GM19438 (cell line): Measurements from ENCODE around the gene PPP1R3F.

ENCODE experiments used
- ATAC-seq: cut with Tn5 transposase; IDR thresholded peaks from one replicate; pipeline ENCODE4 v1.9.1; 2021; ENCODE audit warnings: low read depth; ENCODE audit not compliant: unreplicated experiment

PPP1R3F gene, protein sequence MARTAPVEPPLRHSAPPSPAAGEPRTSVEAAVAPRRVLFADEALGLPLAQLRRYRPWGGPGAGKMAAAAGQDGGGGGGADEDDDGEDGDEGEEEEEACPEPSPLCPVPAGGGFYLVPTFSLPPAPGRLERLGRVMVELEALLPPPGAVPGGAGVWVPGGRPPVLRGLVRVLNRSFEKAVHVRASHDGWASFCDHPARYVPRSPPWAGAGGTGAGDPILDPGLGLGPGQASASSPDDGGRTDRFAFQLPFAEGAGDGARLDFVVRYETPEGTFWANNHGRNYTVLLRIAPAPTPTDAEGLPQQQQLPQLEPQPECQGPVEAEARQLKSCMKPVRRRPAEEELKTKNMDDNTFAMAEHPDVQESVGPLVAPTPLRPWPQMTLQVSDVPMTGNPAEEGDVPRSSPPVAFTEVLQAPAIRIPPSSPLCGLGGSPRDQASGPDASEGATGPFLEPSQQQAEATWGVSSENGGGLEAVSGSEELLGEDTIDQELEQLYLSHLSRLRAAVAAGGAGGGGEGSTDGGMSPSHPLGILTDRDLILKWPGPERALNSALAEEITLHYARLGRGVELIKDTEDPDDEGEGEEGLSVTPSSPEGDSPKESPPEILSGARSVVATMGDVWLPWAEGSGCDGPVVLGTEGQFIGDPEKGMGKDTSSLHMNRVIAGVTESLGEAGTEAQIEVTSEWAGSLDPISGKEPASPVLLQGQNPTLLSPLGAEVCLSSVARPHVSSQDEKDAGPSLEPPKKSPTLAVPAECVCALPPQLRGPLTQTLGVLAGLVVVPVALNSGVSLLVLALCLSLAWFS

DNA sequence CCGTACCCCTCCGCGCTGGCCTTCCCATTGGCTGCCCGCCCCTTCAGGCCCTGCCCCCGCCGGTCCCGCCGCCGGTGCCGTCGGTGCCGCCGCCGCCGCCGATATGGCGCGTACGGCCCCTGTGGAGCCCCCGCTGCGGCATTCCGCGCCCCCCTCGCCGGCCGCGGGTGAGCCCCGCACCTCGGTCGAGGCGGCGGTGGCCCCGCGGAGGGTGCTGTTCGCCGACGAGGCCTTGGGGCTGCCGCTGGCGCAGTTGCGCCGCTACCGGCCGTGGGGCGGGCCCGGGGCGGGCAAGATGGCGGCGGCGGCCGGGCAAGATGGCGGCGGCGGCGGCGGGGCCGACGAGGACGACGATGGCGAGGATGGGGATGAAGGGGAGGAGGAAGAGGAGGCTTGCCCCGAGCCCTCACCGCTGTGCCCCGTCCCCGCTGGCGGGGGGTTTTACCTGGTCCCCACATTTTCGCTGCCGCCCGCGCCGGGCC lies at the start of gene PPP1R3F:
Gene PPP1R3F, plus strand, starts transcription at position 27 of the 482 bp plus-strand sequence. Its CDS starts 77 bp downstream, at position 104.
- peak; percentile 8 for ATAC-seq

DNA sequence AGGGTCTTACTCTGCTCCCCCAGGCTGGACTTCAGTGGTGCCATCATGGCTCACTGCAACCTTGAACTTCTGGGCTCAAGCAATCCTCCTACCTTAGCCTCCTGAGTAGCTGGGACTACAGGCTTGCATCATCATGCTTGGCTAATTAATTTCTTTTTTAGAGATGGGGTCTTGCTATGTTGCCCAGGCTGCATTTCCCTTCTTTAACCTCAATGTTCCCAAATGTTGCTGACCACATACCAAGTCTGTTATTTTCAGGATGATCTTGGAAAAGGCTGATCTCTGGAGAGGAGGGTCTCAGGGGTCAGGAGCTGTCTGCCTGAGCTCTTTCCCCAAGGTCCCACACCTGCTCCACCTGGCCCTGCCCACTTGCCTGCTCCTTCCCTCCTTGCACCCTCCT lies 49.5 kb upstream of the PPP1R3F start:
- no peak for ATAC-seq

DNA sequence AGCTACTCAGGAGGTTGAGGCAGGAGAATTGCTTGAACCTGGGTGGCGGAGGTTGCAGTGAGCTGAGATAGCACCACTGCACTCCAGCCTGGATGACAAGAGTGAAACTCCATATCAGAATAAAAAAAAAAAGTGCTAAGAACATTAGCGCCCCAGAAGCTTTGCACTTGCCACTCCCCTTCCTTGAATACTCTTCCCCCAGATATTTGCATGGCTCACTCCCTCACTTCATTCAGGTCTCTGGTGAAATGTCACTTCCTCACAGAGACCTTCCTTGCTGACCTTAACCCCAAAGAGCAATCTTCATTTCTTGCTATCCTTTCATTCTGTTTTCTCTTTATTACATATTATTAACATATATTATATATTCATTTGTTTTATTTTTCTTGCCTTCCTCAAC lies 47.7 kb upstream of the PPP1R3F start:
- ATAC-seq: no peak

DNA sequence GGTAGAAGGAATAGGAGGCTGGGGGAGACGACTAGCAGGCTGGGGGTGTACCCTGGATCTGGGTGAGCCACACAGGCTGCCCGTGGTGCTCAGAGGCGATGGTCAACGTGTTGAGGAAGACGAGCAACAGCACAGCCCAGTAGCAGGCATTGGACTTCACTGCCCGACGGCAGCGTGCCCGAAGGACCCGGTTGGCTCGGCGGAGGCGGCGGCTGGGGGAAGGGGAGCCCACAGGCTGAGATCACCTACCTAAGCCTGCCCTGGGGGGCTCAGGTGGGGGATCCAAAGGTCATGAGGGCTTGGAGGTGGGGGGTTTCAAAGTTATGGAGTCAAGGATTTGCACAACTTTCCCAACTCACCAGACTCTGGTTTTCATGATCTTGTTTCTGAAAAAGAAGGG lies 43.7 kb upstream of the PPP1R3F start:
- no peak for ATAC-seq

DNA sequence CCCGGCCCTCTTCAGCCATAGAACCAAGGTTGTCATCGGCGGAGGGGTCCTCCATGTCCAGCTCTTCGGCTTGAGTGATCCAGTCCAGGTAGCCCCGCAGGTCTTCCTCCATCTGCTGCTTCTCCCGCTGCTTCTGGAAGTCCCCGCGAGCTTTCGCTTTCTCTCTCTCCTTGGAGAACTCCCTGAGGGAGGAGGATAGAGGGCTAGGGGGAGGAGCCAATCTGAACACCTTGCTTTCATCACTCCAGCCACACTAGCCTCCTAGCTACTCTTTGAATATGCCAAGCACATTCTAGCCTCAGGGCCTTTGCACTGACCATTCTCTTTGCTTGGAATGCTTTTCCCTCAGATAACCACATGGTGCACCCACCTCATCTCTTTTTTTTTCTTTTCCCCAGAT lies 42.6 kb upstream of the PPP1R3F start:
- ATAC-seq: no peak

DNA sequence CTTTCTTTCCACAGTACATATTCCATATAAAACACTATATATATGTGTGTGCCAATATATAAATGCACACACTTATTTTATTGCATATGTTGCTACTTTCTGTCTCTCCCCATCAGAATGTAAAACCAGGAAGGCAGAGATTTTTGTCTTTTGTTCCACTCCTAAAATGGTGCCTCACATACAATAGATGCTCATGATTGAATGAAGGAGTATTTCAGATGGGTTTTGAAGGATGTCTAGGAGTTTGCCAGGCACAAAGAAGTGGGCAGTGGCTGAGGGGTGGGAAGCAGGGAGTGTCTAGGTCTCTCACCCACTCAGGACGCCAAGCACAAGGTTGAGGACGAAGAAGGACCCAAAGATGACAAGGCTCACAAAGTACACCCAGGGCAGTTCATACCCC lies 41.9 kb upstream of the PPP1R3F start:
- ATAC-seq: no peak

DNA sequence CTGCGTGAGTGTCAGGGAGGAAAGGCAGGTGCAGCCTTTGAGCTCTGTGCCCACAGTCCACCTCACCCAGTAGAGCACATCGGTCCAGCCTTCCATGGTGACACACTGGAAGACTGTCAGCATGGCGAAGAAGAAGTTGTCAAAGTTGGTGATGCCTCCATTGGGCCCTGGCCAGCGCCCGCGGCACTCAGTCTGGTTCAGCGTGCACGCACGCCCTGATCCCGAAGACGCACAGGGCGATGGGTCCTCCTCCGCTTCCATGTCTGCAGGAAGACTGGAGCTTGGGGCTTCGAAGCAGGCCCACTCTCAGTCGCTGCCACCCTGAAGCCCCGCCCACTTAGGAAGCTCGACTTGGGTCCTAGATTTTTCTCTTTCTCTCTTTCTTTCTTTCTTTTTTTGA lies 41.4 kb upstream of the PPP1R3F start:
- ATAC-seq: no peak

DNA sequence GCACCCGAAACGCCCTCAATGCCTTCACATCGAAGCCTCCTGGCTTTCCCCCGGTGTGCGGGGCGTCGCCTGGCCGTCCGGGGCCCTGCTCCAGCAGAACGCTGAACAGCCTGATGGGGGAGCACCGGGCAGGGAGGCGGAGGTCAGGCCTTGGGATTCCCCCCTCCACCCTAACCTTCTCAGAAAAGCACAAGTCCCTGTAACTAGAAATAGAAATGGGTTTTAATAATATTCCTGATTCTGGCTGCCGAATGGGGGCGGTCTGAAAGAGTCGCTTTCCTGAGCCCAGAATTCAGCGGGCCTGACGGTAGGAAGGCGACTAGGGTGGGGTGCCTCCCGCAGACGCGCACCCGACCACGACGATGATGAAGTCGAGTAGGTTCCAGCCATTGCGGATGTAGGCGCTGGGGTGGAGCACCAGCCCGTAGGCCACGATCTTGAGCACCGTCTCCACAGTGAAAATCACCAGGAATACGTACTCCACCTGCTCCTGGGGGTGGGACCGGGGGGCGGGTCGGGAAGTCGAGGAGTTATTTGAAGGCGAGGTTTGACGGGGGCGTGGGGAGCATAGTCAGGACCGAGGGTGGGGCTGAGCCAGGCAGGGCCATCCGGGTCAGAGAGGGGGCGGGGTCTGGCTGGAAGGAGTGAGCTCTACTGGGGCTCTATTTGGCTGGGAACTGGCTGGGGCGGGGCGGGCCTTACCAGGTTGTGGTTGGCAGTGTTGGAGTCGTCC lies 38.9 kb upstream of the PPP1R3F start:
- ATAC-seq: peak; percentile 58

DNA sequence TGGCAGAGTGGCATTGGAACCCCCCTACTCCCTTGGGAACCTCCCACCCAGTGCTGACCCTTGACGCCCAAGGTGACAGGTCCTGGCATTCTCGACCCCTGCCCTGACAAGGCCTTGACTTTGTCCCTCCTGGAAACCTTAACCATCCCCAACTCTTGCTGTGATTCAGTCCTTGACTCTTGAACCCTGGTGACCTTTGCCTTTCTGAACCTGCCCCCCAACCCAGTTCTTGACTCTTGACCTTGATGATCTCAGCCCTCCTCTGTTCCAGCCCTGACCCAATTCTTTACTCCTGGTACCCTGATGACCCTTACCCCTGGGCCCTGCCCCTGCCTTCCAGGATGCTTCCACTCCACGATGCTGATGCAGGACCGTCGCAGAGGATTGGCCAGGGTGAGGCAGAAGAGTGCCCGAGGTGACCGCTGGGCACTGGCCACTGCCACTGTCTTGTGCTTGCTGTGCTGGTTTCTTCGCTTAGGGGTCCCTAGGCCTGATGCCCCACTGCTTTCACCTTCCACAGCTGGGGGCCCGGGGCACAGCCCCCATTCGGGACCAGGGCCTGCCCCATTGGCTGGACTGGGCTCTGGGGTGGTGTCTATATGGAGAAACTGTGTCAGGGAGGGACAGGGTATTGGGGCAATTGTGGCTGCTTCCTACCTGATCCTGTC lies 38.1 kb upstream of the PPP1R3F start:
- ATAC-seq: no peak

DNA sequence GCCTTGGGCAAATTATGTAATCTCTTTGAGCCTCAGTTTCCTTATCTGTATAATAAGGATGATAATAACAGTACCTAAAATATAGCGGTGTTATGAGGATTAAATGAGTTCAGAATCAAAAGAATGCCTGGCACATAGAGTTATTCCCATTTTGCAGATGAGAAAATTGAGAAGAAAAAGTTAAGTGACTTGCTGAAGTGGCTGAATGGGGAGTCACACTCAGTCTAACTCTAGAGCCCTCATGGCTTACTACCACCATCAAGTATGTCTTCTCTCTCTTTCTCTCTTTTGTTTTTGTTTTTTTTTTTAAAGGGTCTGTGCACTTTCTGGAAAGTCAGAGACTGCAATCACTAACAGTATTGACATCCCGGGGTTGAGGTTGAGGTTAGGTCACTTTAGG lies 37.1 kb upstream of the PPP1R3F start:
- no peak for ATAC-seq

DNA sequence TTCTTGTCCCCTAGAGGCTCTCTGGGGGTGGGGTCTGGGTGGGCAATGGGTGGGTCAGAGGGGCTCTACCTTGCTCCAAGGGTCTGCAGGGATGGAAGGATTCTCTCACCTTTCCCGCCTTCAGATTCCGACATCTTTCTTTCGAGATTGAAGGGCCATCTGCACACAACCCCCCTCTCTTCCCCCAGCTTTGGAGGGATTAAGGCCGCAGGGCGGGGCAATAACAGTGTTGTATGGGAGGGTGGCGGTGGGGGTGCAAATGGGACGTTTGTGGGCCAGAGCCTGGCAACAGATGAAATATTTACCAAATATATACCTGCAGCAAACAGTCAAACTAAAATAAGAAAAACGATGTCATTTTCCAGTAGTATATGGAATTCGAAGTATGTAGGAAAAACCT lies 36.4 kb upstream of the PPP1R3F start, which contains the start of gene CACNA1F:
Gene CACNA1F, minus strand, starts transcription at position 165 of the 400 bp plus-strand sequence. Its CDS starts 31 bp downstream, at position 134.
- ATAC-seq: no peak

DNA sequence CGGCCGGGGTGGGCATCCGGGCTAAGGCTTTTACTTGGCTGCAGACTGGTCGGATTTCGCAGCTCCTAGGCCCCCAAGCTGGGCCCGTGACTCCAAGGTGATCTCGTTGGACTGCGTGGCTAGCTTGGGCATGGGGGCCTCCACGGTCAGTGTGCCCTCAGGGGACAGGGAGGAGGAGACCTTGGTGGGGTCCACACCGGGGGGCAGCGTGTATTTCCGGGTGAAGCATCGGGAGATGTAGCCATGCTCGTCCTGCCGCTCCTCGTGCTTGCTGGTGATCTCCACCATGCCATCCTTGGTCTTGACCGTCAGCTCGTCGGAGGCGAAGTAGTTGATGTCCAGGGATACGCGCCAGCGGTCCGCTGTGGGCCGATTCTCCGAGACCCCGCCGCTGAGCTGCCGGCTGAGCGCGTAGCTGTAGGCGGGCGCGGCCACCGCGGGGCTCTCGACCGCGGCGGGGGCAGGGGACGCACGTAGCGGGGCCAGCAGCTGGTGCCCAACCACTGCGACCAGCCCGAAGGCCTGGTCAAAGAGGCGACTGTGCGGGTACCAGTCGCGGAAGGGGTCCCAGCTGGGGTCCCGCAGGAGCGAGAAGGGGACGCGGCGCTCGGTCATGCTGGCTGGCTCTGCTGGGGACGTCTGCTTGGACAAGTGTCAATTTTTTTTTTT lies 35.6 kb upstream of the PPP1R3F start:
- no peak for ATAC-seq

DNA sequence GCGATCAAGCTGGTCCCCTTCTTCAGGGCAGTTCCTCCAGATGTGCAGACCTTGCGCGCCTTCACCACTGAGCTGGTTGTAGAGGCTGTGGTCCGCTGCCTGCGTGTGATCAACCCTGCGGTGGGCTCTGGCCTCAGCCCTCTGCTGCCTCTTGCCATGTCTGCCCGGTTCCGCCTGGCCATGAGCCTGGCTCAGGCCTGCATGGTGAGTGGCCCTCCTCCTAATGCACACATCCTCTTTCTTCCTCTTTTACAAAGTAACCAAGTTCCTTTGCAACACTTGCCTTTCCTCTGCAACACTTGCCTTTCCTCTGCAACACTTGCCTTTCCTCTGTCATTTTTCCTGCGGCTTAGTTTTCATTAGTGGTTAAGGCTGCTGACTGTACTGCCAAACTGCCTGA lies 32.5 kb upstream of the PPP1R3F start:
- no peak for ATAC-seq

DNA sequence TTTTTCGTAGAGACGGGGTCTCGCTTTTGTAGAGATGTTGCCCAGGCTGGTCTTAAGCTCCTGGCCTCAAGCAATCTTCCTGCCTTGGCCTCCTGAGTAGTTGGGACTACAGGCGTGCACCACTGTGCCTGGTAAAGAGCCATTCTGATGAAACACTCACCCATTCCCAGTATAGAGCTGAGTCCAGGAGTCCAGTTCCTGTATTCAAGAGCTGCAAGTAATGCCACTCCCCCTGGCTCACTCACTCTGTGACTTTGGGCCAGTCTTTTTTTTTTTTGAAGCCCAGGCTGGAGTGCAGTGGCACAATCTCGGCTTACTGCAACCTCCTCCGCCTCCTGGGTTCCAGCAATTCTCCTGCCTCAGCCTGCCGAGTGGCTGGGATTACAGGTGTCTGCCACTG lies 30.9 kb upstream of the PPP1R3F start:
- no peak for ATAC-seq

DNA sequence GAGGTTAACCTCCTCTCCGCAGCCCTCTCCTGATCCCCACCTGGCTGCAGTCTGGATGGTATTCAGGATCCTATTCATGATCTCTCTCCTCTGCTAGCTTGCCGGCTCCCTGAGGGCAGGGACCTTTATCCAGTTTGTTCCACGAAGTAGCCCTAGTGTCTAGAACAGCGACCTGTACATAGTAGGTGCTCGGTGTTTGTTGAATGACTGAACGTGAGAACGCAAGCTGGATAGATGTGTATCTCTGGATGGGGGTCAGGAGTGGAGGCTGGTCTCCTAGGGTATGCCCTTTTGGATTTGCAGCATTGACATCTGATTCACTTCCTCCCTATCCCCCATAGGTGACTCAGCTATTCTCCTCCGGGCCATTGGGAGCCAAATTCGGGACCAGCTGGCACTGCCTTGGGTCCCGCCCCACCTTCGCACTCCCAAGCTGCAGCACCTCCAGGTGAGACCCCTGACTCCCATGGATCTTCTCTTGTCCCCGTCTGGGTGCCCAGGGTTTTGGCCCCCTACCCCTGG lies 27.0 kb upstream of the PPP1R3F start:
- no peak for ATAC-seq

DNA sequence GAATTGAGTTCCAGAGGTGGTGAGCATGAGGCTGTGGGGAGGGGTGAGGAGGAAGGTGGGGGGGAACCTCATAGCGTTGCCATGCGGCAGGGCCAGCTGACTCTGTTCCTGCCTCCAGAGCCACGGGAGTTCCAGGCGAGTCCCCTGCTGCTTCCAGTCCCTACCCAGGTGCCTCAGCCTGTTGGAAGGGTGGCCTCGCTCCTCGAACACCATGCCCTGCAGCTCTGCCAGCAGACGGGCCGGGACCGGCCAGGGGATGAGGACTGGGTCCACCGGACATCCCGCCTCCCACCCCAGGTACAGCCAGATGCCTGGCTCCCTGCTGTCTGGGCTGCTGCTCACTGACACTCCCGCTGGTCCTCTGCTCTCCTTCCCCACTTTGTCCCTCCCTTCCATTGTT lies 26.4 kb upstream of the PPP1R3F start:
- ATAC-seq: no peak

DNA sequence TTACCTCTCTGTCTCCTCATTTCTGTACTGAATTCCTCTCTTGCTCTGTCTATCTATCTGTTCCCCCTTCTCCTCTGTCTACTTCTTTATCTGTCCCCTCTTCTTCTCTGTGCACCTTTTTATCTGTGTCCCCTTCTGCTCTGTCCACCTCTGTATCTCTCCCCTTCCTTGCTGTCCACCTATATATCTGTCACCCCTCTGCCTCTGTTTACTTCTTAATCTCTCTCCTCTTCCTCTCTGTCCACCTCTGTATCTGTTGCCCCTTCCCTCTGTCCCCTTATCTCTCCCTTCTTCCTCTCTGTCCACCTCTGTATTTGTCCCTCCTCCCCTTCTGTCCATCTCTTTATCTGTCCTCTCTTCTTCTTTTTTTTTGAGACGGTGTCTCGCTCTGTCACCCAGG lies 25.4 kb upstream of the PPP1R3F start:
- no peak for ATAC-seq

DNA sequence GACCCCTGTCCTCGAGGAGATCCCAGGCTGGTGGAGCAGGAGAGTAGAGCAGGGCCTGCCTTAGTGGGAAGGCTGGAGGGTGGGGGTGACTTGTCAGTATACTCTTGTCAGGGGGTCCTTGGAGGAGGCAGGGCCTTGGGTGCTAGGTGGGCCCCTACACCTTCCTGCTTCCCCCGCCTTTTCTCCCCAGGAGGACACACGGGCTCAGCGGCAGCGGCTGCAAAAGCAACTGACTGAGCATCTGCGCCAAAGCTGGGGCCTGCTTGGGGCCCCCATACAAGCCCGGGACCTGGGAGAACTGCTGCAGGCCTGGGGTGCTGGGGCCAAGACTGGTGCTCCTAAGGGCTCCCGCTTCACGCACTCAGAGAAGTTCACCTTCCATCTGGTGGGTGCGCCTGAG lies 23.1 kb upstream of the PPP1R3F start:
- ATAC-seq: no peak

DNA sequence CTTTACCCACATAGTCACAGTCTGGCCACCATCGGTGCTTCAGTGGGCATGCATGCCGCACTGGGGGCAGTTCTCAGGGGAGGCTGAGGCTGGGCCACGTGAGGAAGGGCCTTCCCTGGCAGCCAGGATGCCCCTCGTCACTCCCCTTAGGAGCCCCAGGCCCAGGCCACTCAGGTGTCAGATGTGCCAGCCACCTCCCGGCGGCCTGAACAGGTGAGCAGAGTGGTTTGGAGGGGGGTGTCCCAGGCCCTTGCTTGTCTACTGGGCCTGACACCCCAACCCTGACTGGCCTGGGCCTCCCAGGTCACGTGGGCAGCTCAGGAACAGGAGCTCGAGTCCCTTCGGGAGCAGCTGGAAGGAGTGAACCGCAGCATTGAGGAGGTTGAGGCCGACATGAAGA lies 22.2 kb upstream of the PPP1R3F start:
- no peak for ATAC-seq
